HG03457 (cell line): ENCODE data around the gene PRPF6.
"Not testable (repeated sequence)": the region's sequence is repeated elsewhere in the genome, so short reads cannot be mapped to it uniquely, and the experiment has no call there.

Experiments used
- ATAC-seq: cut with Tn5 transposase; IDR thresholded peaks from one replicate; pipeline ENCODE4 v1.9.1; 2021; ENCODE audit warnings: moderate number of reproducible peaks; ENCODE audit not compliant: unreplicated experiment

The PRPF6 gene

GRCh38 chr20:63959699-63960075 is 21.2 kb upstream of the PRPF6 start:
- no peak for ATAC-seq

- not testable (repeated sequence) for ATAC-seq
These were observed 20.0 kb upstream of the PRPF6 start for GRCh38 chr20:63960654-63961621.

GRCh38 chr20:63961664-63962425 is 19.1 kb upstream of the PRPF6 start:
- ATAC-seq: no peak

GRCh38 chr20:63962426-63963347 is 18.2 kb upstream of the PRPF6 start:
- no peak for ATAC-seq

GRCh38 chr20:63963348-63963741 is 17.6 kb upstream of the PRPF6 start:
- ATAC-seq: no peak

GRCh38 chr20:63963784-63964301 is 17.1 kb upstream of the PRPF6 start:
- ATAC-seq: no peak

- no peak for ATAC-seq
These were observed 16.5 kb upstream of the PRPF6 start for GRCh38 chr20:63964412-63964811.

GRCh38 chr20:63966172-63966943 is 14.6 kb upstream of the PRPF6 start:
- no peak for ATAC-seq

GRCh38 chr20:63966944-63967322 is 14.0 kb upstream of the PRPF6 start:
- ATAC-seq: no peak

GRCh38 chr20:63967330-63968135 is 13.4 kb upstream of the PRPF6 start:
- no peak for ATAC-seq

- ATAC-seq: no peak
These were observed 12.6 kb upstream of the PRPF6 start for GRCh38 chr20:63968136-63968927.

GRCh38 chr20:63968928-63969760 is 11.8 kb upstream of the PRPF6 start:
- ATAC-seq: no peak

- ATAC-seq: no peak
These were observed 10.9 kb upstream of the PRPF6 start, which contains the start of gene ZNF512B for GRCh38 chr20:63969838-63970713. ZNF512B (minus strand) TSS chr20:63969930; CDS start chr20:63967950, 1,980 bp downstream.

- ATAC-seq: no peak
These were observed 10.1 kb upstream of the PRPF6 start for GRCh38 chr20:63970714-63971431.

- not testable (repeated sequence) for ATAC-seq
These were observed 9.0 kb upstream of the PRPF6 start for GRCh38 chr20:63971960-63972311.
